22Rv1 (cell line): ENCODE results near the gene VPS13D.

Source experiments
- H3K27ac ChIP-seq: fragments of 450-650 bp; 2 replicates; pipeline ENCODE4 v1.5.1; 2017
- ZFX ChIP-seq: fragments of 450-650 bp; IDR thresholded peaks from 2 replicates; pipeline ENCODE4 v1.6.1; 2017; ENCODE audit warnings: antibody characterized with exemption, borderline replicate concordance
- TF ChIP-seq, protein P1 (sequence below): fragments of 450-650 bp; IDR thresholded peaks from 2 replicates; pipeline ENCODE4 v1.5.1; 2017; ENCODE audit warnings: mild to moderate bottlenecking

VPS13D gene

DNA sequence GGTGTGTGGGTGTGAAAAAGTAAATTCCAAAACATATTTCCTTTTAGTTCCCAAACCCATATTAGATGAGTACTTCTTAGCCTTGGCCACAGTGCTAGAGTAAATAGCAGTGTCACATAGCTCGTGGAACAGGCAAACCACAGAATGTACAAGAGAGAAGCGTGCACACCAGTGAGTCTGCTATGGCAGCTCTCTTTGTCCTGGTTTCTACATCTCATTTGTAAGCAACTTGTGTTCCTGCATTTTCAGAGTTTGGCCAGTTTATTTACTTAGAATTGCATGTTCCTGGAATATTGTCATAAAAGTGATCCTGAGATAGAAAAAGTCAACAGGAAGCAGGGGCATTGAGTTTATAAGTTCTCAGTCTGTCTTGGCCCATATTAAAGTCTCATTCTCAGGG is 246.1 kb downstream of the VPS13D start:
- TF ChIP-seq, protein P1, sequence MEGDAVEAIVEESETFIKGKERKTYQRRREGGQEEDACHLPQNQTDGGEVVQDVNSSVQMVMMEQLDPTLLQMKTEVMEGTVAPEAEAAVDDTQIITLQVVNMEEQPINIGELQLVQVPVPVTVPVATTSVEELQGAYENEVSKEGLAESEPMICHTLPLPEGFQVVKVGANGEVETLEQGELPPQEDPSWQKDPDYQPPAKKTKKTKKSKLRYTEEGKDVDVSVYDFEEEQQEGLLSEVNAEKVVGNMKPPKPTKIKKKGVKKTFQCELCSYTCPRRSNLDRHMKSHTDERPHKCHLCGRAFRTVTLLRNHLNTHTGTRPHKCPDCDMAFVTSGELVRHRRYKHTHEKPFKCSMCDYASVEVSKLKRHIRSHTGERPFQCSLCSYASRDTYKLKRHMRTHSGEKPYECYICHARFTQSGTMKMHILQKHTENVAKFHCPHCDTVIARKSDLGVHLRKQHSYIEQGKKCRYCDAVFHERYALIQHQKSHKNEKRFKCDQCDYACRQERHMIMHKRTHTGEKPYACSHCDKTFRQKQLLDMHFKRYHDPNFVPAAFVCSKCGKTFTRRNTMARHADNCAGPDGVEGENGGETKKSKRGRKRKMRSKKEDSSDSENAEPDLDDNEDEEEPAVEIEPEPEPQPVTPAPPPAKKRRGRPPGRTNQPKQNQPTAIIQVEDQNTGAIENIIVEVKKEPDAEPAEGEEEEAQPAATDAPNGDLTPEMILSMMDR, result no peak
- TF ChIP-seq ZFX, result no peak
- peak overlapping the region; percentile 83 for H3K27ac ChIP-seq

DNA sequence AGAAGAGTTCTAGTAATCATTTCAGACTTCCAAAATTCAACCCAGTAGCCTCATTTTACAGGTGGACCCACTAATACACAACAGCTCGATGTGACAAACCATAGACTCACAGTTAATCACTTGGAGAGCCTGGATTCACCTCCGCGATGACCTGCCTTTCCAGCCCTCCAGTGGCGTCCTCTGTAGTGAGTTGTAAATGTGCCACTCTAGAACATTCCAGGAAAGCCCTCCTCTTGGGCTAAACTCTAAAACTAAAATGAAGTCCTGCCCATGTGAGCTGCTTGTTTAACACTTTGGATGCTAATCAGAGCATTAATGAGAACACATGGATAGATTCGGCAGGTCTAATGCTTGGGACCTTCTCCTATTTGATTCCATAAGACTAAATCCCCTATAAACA is 247.5 kb downstream of the VPS13D start:
- no peak overlapping the region; the same call in 1 of the 2 replicates for H3K27ac ChIP-seq
- TF ChIP-seq ZFX, result no peak
- TF ChIP-seq, protein P1, result no peak

DNA sequence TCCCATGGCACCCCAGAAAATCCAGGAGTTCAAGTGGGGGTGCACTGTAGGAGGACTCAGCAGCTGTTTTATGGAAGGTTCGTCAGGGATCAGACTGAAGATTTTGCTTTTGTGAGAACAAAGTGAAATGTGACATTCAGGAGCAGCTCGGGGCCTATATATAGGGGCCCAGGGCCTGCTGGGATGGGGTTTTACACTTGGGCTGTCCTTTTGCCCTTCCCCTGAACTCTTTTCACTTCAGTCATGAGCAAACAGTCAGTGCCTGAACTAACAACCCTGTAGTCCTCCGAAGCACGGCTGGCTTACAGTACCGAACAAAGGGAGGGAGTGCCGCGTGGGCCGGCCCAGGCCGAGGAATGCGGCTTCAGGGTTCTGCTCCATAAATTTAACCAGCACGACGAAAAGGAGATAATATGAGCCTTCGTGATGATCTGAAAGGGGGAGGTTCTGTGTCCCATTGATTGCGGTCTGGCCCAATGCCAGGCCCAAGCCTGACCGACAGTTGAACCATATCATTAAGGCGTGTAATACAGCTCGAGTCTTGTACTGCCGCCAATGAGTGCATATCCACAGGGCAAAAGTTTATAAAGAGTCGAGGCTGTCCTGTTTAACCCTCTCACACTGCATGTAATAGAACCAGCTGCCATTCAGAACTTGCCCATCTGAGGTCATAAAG is 248.2 kb downstream of the VPS13D start:
- no peak for TF ChIP-seq ZFX
- TF ChIP-seq, protein P1, result no peak
- peak overlapping the region; percentile 42 for H3K27ac ChIP-seq

DNA sequence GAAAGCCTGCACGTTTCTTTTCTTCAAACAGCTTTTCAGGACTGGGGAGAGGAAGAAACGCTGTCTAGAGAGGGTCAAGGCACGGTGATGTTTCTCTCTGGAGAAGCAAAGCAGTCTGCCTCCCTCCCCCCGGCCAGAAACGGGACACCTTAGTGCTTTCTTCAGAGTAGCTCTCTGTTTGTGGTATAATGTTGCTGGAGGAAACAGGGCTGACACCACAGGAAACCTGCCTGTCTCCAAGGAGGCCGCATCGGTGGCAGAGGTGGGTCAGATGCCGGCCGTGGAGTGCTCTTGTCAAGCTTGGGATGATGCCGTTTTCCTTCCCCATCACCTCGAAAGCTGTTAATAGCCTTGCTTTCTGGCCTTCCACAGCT is 248.8 kb downstream of the VPS13D start:
- H3K27ac ChIP-seq, result peak overlapping the region; percentile 42

DNA sequence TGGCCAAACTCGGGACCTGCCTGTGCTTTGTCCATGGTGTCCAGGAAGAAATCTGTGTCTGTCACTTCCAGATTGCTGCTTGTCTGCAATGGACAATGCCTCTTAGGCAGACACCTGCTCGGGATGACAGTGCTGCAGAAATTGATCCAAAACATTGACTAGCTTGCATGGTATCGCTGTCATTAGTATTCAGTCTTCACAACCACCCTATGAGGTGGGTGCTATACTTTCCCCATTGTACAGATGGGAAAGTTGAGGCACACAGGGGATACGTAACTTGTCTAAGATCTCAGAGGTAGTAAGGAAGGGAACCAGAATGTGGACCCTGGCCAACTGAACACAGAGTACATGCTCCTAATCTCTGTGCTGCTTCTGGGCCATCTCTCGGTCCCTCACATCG is 249.5 kb downstream of the VPS13D start:
- no peak overlapping the region for H3K27ac ChIP-seq
- no peak for TF ChIP-seq ZFX
- TF ChIP-seq, protein P1, result no peak

More for the DNA sequence above, 248.8 kb downstream of the VPS13D start:
- TF ChIP-seq ZFX, result no peak
- TF ChIP-seq, protein P1, result no peak

DNA sequence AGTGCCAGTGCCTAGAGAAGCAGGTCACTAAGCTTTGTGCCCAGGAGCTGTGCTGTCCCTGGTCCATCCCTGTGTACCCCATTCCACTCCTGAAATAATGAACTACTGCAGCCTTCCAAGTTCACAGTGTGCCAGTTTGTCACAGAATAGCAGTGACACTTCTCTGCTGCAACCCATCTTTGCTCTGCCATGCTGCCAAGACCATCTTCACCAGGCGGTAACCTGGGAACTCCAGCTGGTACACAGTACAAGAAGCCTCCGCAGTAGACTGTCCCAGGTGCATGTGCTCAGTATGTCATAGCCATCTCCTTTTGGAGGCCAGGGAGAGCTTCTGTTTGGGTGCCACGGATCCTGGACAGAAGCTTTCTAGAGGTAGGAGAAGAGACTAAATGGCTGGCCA is 250.2 kb downstream of the VPS13D start:
- no peak for TF ChIP-seq ZFX
- TF ChIP-seq, protein P1, result no peak
- H3K27ac ChIP-seq, result no peak overlapping the region

DNA sequence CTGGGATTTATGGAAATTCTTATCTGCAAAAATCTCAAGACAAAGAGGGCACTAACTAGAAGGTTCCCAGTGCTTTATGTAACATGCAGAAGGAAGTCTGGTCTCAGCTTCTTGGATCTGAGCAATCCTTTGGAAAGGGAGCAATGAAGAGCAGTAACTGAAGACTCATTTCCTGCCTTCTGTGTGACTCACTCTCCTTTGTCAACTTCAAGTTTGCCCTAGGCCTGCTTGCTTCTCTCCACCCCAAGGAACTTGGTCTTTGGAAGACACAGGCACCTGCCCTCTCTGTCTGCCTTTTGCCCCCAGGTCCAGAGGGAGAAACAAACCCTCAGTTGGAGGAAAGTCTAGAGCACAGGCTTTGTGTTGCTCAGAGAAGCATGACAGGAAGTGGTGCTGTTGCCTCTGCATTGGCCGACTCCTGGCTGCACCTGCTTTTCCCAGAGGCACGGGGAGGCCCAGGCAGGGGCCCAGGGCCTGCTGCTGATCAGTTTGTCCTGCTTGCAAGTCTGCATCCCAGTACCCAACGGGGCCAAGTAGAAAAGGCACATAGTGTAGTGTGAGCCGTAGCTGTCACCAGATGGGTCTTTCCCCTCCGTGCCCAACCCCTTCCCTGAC is 251.0 kb downstream of the VPS13D start:
- H3K27ac ChIP-seq, result no peak overlapping the region
- TF ChIP-seq, protein P1, result no peak
- TF ChIP-seq ZFX, result no peak
